Left ventricle myocardium inferior (tissue), 1 donor: ENCODE measurements around the gene AHCYL1. TPM values are rescaled to one million over a fixed set of nuclear protein-coding genes. Genes with fewer than 3 reads are reported as not detected.
A peak's percentile ranks its signal among the peaks of the same experiment; 100 is the strongest.

ENCODE experiments used
- DNase-seq: peaks from one replicate; pipeline ENCODE4 v3.0.0-alpha.2; 2020
- H3K27ac ChIP-seq: fragments of 200-600 bp; replicated peaks from 2 replicates; pipeline ENCODE4 v1.8.0; 2021
- H3K27me3 ChIP-seq: fragments of 200-600 bp; 2 replicates; pipeline ENCODE4 v1.8.0; 2021; ENCODE audit warnings: low read depth
- H3K36me3 ChIP-seq: fragments of 200-600 bp; 2 replicates; pipeline ENCODE4 v1.8.0; 2021
- H3K4me1 ChIP-seq: fragments of 200-600 bp; 2 replicates; pipeline ENCODE4 v1.8.0; 2021
- H3K4me3 ChIP-seq: fragments of 200-600 bp; 2 replicates; pipeline ENCODE4 v1.8.0; 2021; ENCODE audit warnings: mild to moderate bottlenecking, moderate library complexity
- H3K9me3 ChIP-seq: fragments of 200-600 bp; replicated peaks from 2 replicates; pipeline ENCODE4 v1.8.0; 2021
- CTCF ChIP-seq: fragments of 200-600 bp; IDR thresholded peaks from 2 replicates; pipeline ENCODE4 v1.8.0; 2021; ENCODE audit warnings: antibody characterized with exemption, mild to moderate bottlenecking, borderline replicate concordance
- intact Hi-C: fragments of 100-400 bp; cut with micrococcal nuclease; formaldehyde crosslinking; loops from one replicate; pipeline ENCODE4 v1.11.0; 2022
- total RNA-seq: library from RNA; stranded (reverse); fragmentation: NEBNext Ultra II Directional; extraction: Animal tissue kit (Norgen Biotek cat#: 25700); gene quantifications from one replicate; pipeline ENCODE4 v1.2.1, GENCODE V29; 2021
- donor health status: DM: no; HTN: yes; CAD: no; lungs with severe emphysema.

Gene AHCYL1
- total RNA-seq, 1 donor from 2014 or later, result 45.2 TPM

DNA sequence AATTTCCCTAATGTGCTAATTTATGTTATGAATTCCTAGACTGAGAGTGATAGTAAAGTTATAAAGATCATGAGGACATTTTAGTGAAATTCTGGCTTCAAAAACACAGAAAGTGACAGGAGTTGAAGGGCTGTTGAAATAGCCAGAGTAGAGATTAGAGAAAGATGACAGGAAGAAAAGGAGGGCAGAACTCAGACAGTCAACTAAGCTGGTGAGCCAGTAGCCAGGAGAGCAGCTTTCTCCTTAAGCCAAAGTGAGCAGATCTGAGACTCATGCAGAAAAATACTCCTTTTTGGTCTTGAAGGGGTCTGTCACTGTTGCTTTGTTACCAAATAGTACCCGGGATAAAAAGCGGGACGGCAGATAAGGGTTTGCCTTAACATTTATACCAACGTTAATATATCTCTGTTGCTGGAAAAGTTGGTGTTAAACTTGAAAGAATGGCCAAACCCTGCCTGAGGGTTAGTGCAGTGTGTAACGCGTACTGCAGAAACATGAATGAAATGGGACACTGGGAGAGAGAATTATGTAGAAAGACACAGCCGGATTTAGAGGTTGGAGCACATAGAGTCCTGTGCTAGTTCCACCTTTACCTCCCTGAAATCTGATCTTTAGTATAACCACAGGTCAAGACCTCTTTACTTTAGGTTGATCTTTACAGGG is 12.8 kb downstream of the AHCYL1 start:
- Histone ChIP-seq H3K4me3 (no peak overlapping the region), H3K9me3 (no peaks in the 10 kb centered on the region), H3K27me3 (no peaks in the 10 kb centered on the region), H3K27ac (no peak overlapping the region), H3K36me3 (peaks cover 6% of the 10 kb centered on the region), H3K4me1 (peaks cover 76% of the 10 kb centered on the region)
- DNase-seq, result no peak
- intact Hi-C loops, result no loop called here
- TF ChIP-seq CTCF, result no peak

- Histone ChIP-seq H3K9me3 (no peaks in the 10 kb centered on the region), H3K4me1 (peaks cover 76% of the 10 kb centered on the region), H3K27ac (no peak overlapping the region), H3K4me3 (no peak overlapping the region), H3K27me3 (no peaks in the 10 kb centered on the region), H3K36me3 (peaks cover 6% of the 10 kb centered on the region)
- intact Hi-C loops, result no loop called here
- no peak for DNase-seq
- no peak for TF ChIP-seq CTCF
These were observed 13.3 kb downstream of the AHCYL1 start for GRCh38 chr1:109997867-109998229.

DNA sequence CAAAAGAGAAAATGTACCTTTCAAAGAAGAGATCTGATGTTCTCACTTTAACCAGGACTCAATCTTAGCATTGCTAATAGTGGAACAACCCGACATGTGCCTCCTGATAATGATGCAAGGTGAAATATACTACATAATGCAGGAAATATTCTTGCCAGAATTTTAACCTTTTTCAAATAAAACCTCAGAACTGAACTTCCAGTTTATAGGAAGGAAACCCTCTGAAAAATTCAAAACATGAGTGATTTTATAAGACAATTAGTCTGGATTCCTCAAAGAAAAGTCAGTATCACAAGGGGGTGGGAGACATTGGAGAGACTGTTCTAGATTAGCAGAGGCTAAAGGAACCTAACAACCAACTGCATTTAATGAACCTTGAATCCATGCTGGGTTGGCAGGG is 18.1 kb downstream of the AHCYL1 start:
- Histone ChIP-seq H3K27ac (peak overlapping the region; percentile 82), H3K27me3 (no peaks in the 10 kb centered on the region), H3K4me1 (peaks cover 80% of the 10 kb centered on the region), H3K9me3 (no peaks in the 10 kb centered on the region), H3K36me3 (no peaks in the 10 kb centered on the region), H3K4me3 (no peak overlapping the region)
- intact Hi-C loops, result no loop called here
- no peak for DNase-seq
- TF ChIP-seq CTCF, result no peak

DNA sequence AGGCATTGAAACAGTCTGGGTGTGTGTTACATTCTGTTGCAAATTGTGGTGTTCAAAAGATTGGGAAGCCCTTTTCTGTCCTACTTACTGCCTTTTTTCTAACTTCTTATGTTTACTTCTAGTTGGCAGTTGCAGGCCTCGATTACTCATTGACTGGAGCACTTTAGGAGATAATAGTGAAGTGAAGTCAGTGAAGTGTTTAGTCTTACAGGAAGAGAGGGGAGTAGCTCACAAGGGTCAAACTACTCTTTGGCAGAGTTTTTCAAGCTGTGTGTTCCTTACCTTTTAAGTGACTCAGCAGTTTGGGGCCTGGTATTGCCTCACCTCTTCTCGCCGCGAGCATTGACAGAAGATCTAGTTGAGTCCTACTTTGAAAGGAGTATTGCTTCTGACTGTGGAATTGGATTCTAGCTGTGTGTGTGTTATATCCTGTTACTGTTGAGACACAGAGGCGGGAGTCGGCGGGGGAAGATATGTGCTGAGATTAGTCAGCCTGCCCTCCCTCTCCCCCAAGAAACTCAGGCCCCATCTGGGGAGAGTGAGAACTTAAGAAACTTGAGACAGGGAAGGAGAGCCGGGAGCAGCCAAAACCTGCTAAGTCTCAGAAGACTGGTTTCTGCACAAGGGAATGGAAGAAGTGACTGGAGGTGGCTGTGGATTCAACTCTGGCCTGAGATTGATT is 19.3 kb downstream of the AHCYL1 start:
- H3K27me3 ChIP-seq, result no peaks in the 10 kb centered on the region
- no peak for TF ChIP-seq CTCF
- H3K9me3 ChIP-seq, result no peaks in the 10 kb centered on the region
- H3K27ac ChIP-seq, result peak overlapping the region; percentile 82
- intact Hi-C loops, result no loop called here
- H3K36me3 ChIP-seq, result peaks cover under 1% of the 10 kb centered on the region
- peak; percentile 51 for DNase-seq
- H3K4me1 ChIP-seq, result peaks cover 81% of the 10 kb centered on the region
- peak overlapping the region; percentile 40 for H3K4me3 ChIP-seq

DNA sequence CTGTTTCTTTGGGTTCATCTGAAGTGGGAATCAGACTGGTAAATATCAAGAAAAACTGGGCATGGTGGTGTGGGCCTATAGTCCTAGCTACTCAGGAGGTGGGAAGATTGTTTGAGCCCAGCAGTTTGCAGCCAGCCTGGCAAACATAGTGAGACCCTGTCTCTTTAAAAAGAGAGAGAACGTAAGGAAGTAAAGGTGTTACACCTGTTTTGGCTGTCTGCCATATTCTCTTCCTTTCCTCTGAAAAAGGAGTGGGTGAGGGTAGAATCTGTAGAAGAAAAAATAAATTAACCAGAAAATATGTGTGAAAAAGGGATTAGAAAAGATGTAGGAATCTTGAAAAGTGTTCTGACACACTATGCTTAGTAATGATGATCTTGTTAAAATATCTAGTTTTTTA is 20.0 kb downstream of the AHCYL1 start:
- H3K36me3 ChIP-seq, result peaks cover 7% of the 10 kb centered on the region
- TF ChIP-seq CTCF, result no peak
- H3K9me3 ChIP-seq, result no peaks in the 10 kb centered on the region
- intact Hi-C loops, result no loop called here
- DNase-seq, result no peak
- H3K27me3 ChIP-seq, result no peaks in the 10 kb centered on the region
- H3K4me3 ChIP-seq, result peak overlapping the region; percentile 40
- H3K4me1 ChIP-seq, result peaks cover 81% of the 10 kb centered on the region
- peak overlapping the region; percentile 82 for H3K27ac ChIP-seq
